ENCODE results near the gene MT1M. TPM values are rescaled to one million over a fixed set of nuclear protein-coding genes. Genes with fewer than 3 reads are reported as not detected.
"Not testable (repeated sequence)": the region's sequence is repeated elsewhere in the genome, so short reads cannot be mapped to it uniquely, and the experiment has no call there.

Gene MT1M
- total RNA-seq, result 1 to 10 TPM in 3 of 4 donors, not detected in 1; 5.3 to 10.0 (median 7.3) TPM

GRCh38 chr16:56632156-56632847 lies at the start of gene MT1M:
Gene MT1M (plus strand): TSS chr16:56632659. CDS start chr16:56632732, 73 bp downstream.
- H3K4me1 ChIP-seq, result peaks cover 5 to 8% of the 10 kb centered on the region in 2 donors
- in situ Hi-C loops (cut with MboI; ENCODE audit: low sequenced_read_pairs in 4 of 4) (no loop called here), intact Hi-C loops (cut with DNase I; ENCODE audit: low total_unique reads) (no loop called here)
- no peaks in the 10 kb centered on the region for H3K36me3 ChIP-seq
- H3K4me3 ChIP-seq, result peak within 1 kb of the TSS; percentile 55 to 61 (median 60)
- DNase-seq (peak in 1 of 2 donors; percentile 48), ATAC-seq (peak; percentile 51 to 58)
- peaks cover 0 to 6% (median 0%) of the 10 kb centered on the region in 3 donors for H3K27me3 ChIP-seq
- H3K27ac ChIP-seq, result peak within 1 kb of the TSS; percentile 74 to 80 (median 76)
- TF ChIP-seq, protein P1, sequence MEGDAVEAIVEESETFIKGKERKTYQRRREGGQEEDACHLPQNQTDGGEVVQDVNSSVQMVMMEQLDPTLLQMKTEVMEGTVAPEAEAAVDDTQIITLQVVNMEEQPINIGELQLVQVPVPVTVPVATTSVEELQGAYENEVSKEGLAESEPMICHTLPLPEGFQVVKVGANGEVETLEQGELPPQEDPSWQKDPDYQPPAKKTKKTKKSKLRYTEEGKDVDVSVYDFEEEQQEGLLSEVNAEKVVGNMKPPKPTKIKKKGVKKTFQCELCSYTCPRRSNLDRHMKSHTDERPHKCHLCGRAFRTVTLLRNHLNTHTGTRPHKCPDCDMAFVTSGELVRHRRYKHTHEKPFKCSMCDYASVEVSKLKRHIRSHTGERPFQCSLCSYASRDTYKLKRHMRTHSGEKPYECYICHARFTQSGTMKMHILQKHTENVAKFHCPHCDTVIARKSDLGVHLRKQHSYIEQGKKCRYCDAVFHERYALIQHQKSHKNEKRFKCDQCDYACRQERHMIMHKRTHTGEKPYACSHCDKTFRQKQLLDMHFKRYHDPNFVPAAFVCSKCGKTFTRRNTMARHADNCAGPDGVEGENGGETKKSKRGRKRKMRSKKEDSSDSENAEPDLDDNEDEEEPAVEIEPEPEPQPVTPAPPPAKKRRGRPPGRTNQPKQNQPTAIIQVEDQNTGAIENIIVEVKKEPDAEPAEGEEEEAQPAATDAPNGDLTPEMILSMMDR (IDR thresholded peaks at IDR 0.05 in 4 of 5, conservative IDR thresholded peaks at IDR 0.05 in 1 of 5), result no peak
- peak; percentile 52 to 65 for TF ChIP-seq POLR2A (IDR thresholded peaks at IDR 0.05)
- no peaks in the 10 kb centered on the region for H3K9me3 ChIP-seq

- H3K36me3 ChIP-seq; DNase-seq; H3K27ac ChIP-seq; H3K4me3 ChIP-seq; H3K4me1 ChIP-seq; H3K27me3 ChIP-seq; in situ Hi-C loops (cut with MboI; ENCODE audit: low sequenced_read_pairs in 4 of 4); intact Hi-C loops (cut with DNase I; ENCODE audit: low total_unique reads); ATAC-seq; H3K9me3 ChIP-seq: not testable (repeated sequence)
Observed at GRCh38 chr16:56582911-56583310, 49.5 kb upstream of the MT1M start.

DNA sequence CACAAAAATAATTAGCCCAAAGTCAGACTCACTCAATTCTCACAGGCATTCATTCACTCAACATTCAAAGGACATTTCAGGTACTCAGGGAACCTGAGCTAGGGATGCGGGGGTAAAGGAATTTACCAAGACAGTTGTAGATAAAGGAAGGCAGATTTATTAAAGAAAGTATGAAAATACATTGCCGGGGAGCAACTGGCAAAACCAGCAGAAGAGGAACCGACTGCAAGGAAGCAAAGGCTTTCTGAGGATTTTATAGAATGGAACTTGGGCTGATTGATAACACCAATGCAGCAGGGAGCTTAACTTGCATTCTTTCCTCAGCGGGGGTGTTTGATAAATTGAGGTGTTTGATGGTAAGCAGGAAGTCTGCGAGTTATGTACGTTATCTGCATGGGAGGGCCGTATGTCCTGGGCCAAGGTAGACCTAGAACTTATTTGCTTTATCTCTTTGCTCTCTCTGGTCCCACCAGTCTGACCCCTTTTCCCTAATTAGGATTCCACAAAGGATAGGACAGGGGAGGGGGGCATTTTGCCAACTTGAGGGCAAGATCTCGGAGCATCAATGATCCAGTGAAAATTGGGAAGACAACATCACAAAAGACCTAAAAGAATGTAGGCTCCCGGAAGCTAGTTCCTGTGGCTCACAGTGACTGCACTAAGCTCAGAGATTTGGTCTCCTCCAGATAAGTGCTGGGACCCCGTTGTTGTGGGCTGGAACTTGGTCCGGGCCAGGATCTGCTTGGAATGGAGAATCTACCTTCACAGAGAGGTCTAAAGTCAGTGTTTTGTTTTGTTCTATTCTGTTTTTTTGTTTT lies 48.9 kb upstream of the MT1M start:
- in situ Hi-C loops (cut with MboI; ENCODE audit: low sequenced_read_pairs in 4 of 4) (no loop called here), intact Hi-C loops (cut with DNase I; ENCODE audit: low total_unique reads) (no loop called here)
- no peak for DNase-seq
- TF ChIP-seq, protein P1 (IDR thresholded peaks at IDR 0.05 in 4 of 5, conservative IDR thresholded peaks at IDR 0.05 in 1 of 5), result no peak
- no peak for TF ChIP-seq POLR2A (IDR thresholded peaks at IDR 0.05)
- Histone ChIP-seq H3K4me1 (no peaks in the 10 kb centered on the region), H3K36me3 (no peaks in the 10 kb centered on the region), H3K4me3 (no peak overlapping the region), H3K27ac (no peak overlapping the region), H3K27me3 (no peaks in the 10 kb centered on the region), H3K9me3 (no peaks in the 10 kb centered on the region)
- ATAC-seq, result no peak

- no peak overlapping the region for H3K4me3 ChIP-seq
Observed at GRCh38 chr16:56584276-56584675, 48.2 kb upstream of the MT1M start.

More at GRCh38 chr16:56584276-56584675, 48.2 kb upstream of the MT1M start:
- intact Hi-C loops (cut with DNase I; ENCODE audit: low total_unique reads), result no loop called here
- ATAC-seq (no peak), DNase-seq (no peak)
- in situ Hi-C loops (cut with MboI; ENCODE audit: low sequenced_read_pairs in 4 of 4), result no loop called here
- H3K27me3 ChIP-seq, result no peaks in the 10 kb centered on the region
- H3K27ac ChIP-seq, result no peak overlapping the region
- no peaks in the 10 kb centered on the region for H3K4me1 ChIP-seq
- no peak for TF ChIP-seq POLR2A (IDR thresholded peaks at IDR 0.05)
- TF ChIP-seq, protein P1 (IDR thresholded peaks at IDR 0.05 in 4 of 5, conservative IDR thresholded peaks at IDR 0.05 in 1 of 5), result no peak
- H3K36me3 ChIP-seq, result no peaks in the 10 kb centered on the region
- H3K9me3 ChIP-seq, result no peaks in the 10 kb centered on the region

Measured in gastrocnemius medialis (tissue), 4 donors.